OCI-LY1 (cell line): ENCODE results near the gene STAT5B.

Source experiments
- EZH2 ChIP-seq: fragments of 200-600 bp; sonication (generic), shearing (Covaris generic); IDR thresholded peaks from 2 replicates; pipeline ENCODE4 v1.8.0; 2017; ENCODE audit warnings: borderline replicate concordance, mixed run types, mild to moderate bottlenecking, antibody characterized with exemption, low read length, moderate library complexity, mixed read lengths
- TF ChIP-seq, protein P1 (sequence below): fragments of 200-600 bp; sonication (generic), shearing (Covaris generic); IDR thresholded peaks from 2 replicates; pipeline ENCODE4 v1.5.1; 2017; ENCODE audit warnings: mild to moderate bottlenecking, antibody characterized with exemption, low read length, moderate library complexity, mixed read lengths

DNA sequence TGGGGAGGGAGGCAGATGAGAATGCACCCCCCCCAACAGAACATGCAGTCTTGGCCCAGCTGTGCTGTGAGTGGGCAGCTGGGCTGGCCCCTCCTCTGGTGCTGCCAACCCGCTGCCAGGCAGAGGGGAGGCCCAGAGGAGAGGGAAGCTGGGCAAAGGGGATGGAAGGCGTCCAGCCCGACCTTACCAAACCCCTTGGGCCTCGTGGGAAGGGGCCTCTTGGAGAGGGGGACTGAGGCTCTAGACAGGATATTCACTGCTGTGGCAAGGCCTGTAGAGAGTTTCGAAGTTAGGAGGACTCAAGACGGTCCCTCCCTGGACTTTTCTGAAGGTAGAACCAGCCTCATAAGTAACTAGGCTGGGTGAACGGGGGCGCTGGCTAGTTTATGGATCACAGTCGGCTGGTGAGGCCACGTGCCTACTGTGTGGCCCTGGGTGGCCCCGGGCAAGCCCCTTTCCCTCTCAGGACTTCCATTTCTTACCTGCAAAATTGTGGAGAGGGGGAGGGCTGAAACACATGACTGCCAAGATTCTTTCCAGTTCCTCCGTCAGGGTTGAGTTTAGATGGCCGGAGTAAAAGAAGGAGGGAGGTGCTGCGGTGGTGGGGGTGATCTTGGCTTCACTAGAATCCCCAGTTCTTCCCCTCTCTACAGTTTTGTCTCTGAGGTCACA is 11.2 kb upstream of the STAT5B start:
- TF ChIP-seq, protein P1, sequence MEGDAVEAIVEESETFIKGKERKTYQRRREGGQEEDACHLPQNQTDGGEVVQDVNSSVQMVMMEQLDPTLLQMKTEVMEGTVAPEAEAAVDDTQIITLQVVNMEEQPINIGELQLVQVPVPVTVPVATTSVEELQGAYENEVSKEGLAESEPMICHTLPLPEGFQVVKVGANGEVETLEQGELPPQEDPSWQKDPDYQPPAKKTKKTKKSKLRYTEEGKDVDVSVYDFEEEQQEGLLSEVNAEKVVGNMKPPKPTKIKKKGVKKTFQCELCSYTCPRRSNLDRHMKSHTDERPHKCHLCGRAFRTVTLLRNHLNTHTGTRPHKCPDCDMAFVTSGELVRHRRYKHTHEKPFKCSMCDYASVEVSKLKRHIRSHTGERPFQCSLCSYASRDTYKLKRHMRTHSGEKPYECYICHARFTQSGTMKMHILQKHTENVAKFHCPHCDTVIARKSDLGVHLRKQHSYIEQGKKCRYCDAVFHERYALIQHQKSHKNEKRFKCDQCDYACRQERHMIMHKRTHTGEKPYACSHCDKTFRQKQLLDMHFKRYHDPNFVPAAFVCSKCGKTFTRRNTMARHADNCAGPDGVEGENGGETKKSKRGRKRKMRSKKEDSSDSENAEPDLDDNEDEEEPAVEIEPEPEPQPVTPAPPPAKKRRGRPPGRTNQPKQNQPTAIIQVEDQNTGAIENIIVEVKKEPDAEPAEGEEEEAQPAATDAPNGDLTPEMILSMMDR, result no peak
- TF ChIP-seq EZH2, result no peak
